Measurements from ENCODE around the gene DRD2.
"Not testable (repeated sequence)": the region's sequence is repeated elsewhere in the genome, so short reads cannot be mapped to it uniquely, and the experiment has no call there.

Gene DRD2

GRCh38 chr11:113475160-113475761 lies at the start of gene DRD2:
DRD2 (minus strand) TSS chr11:113475398; CDS start chr11:113424651, 50,747 bp downstream.
- no peak for DNase-seq (ENCODE audit: low read depth, low spot score)

DNA sequence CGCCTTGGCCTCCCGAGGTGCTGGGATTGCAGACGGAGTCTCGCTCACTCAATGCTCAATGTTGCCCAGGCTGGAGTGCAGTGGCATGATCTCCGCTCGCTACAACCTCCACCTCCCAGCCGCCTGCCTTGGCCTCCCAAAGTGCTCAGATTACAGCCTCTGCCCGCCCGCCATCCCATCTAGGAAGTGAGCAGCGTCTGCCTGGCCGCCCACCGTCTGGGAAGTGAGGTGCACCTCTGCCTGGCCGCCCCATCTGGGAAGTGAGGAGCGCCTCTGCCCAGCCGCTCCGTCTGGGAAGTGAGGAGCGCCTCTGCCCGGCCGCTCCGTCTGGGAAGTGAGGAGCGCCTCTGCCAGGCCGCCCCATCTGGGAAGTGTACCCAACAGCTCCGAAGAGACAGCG lies 48.7 kb upstream of the DRD2 start:
- H3K27ac ChIP-seq; DNase-seq (ENCODE audit: low read depth, low spot score): not testable (repeated sequence)

More at GRCh38 chr11:113475160-113475761, at the start of gene DRD2:
- H3K27ac ChIP-seq: no peak within 1 kb of the TSS

DNA sequence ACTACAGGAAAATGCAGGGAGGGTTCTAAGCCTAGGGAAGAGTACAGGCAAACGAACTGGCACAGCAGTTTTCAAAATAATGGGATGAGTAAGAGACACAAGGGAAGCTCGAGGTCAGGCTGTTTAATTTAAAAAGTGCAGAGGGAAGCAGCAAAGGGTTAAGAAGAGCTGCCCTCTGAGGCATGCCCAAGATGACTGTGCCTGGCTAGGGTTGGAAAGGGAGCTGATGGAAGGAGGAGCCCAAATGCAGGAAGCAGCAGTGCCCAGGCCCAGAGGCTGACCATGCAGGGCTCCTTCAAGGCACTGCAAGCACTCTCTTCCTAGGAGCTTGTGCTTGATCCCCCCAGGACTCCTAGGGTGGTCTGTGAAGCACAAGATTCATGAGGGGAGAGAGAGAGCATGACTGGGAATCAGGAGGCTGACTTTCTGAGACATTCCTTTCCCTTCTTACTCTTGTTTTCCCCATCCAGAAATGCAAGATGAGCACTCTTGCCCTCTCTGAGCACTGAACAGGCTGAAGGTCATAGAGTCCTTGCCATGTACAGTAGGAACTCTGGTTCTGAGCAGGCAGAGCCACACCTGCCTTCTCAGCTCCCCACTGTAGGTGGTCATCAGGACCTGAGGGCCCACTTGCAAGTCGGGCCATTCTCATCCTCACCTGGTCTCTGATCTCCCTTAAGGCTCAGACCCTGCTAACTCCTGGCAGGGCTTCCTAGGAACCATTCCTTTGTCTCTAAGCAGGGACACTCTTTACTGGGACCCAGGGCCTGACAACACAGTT lies 46.7 kb upstream of the DRD2 start:
- H3K27ac ChIP-seq: no peak overlapping the region
- no peak for DNase-seq (ENCODE audit: low read depth, low spot score)

DNA sequence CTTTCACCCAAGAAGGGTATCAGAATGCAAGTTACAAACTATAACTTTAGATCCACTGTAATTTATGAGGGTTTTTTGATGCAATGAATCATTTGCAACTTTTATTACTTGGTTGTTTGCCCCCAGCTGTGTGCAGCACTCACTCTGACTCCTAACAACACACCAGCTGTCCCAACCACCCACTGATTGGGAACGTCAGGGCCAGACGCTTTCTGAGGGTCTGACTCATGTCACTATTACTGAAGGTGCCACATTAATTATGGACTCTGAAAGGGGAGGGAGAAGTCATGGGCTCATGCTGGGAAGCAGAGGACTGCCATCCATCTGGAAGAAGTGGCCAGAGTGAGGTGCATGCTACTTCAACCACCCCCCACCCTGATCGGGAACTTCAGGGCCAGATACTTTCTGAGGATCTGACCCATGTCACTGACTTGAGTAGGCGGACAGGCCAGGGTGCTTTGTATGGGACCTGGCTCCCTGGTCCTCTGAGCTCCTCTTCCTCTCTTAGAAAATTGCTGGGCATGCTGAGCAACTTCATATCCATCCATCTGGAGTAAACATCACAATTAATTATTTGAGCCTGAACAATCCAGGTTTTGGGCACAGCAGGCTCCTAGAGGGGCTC lies 44.9 kb upstream of the DRD2 start:
- DNase-seq (ENCODE audit: low read depth, low spot score): no peak
- no peak overlapping the region for H3K27ac ChIP-seq

GRCh38 chr11:113518716-113519495 lies 43.7 kb upstream of the DRD2 start:
- H3K27ac ChIP-seq: no peak overlapping the region
- DNase-seq (ENCODE audit: low read depth, low spot score): no peak

DNA sequence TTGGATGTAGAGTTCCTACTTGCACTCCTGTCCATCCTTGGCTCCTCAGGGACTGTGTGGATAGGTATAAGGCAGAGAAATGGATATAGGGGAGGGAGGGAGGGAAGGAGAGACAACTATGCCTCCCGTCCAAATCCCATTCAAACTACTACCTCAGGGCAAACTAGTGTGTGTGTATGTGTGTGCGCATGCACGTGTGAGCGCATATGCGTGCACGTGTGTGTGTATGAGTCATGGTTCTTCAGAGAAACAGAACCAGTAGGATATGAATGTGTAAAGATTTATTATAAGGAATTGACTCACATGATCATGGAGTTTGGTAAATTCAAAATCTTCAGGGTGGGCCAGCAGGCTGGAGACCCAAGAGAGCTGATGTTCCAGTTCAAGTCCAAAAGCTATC lies 42.2 kb upstream of the DRD2 start:
- no peak overlapping the region for H3K27ac ChIP-seq
- DNase-seq (ENCODE audit: low read depth, low spot score): no peak

GRCh38 chr11:113514856-113515255 lies 39.7 kb upstream of the DRD2 start:
- no peak for DNase-seq (ENCODE audit: low read depth, low spot score)
- no peak overlapping the region for H3K27ac ChIP-seq

GRCh38 chr11:113507341-113507740 lies 32.1 kb upstream of the DRD2 start:
- no peak for DNase-seq (ENCODE audit: low read depth, low spot score)
- H3K27ac ChIP-seq: no peak overlapping the region

DNA sequence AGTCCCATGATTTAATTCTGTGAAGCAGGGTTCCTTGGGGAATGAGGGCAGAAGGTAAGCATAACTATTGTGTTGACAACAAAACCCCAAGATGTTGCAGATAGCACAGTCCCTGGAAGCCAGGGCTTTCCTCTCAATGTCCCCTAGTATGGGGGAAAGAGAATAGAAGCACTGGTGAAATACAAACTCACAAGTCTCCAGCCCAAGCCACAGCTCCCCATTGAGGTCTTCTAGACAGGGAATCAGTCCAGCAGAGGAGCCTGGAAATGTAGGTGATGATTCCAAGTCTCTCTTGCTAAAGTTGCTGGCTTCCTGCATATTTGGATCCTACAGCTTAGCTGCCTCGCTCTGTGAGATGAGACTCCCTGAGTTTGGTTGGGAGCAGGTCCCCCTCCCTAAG lies 31.7 kb upstream of the DRD2 start:
- H3K27ac ChIP-seq: peak overlapping the region; percentile 69
- DNase-seq (ENCODE audit: low read depth, low spot score): no peak

DNA sequence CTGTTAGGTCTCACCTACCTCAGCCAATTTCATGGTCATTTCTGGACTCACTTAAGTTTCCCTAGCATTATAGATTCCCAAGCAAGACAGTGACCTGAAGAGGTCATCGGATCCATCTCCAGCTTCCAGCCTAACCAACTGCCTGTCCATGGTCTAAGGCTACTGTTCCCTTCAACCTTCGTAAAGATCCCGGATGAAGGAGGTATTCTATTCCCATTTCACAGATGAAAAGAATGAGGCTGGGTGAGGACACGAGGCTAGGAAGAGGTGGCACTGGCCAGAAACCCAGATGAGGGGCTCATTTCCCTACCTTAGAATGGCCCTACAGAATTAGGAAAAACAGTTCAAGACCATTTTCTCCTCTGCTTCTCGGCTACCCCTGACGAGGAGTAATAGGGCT lies 31.3 kb upstream of the DRD2 start:
- DNase-seq (ENCODE audit: low read depth, low spot score): no peak
- peak overlapping the region; percentile 69 for H3K27ac ChIP-seq

GRCh38 chr11:113505541-113506375 lies 30.6 kb upstream of the DRD2 start:
- H3K27ac ChIP-seq: peak overlapping the region; percentile 69
- DNase-seq (ENCODE audit: low read depth, low spot score): peak; percentile 93

GRCh38 chr11:113505046-113505445 lies 29.8 kb upstream of the DRD2 start:
- no peak for DNase-seq (ENCODE audit: low read depth, low spot score)
- H3K27ac ChIP-seq: peak overlapping the region; percentile 69

GRCh38 chr11:113504586-113504985 lies 29.4 kb upstream of the DRD2 start:
- DNase-seq (ENCODE audit: low read depth, low spot score): no peak
- no peak overlapping the region for H3K27ac ChIP-seq

DNA sequence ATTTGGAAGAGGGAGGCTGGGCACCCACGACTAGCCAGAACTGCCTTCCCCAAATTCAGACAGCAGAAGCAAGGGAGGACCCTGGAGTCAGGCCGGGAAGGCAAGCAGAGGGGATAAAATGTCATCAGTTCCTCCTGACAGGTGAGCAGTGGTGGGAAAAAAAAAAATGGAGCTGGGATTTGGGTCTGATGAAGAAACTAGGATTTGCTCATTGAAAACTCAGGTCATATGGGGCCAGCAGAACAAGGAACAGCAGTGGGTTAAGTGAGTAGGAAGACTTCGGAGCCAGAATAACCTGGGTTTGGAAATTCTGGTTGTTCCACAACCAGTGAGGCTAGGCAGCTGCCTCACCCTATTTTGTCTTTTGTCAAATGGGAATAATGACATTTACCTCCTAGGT lies 28.9 kb upstream of the DRD2 start:
- no peak overlapping the region for H3K27ac ChIP-seq
- no peak for DNase-seq (ENCODE audit: low read depth, low spot score)

DNA sequence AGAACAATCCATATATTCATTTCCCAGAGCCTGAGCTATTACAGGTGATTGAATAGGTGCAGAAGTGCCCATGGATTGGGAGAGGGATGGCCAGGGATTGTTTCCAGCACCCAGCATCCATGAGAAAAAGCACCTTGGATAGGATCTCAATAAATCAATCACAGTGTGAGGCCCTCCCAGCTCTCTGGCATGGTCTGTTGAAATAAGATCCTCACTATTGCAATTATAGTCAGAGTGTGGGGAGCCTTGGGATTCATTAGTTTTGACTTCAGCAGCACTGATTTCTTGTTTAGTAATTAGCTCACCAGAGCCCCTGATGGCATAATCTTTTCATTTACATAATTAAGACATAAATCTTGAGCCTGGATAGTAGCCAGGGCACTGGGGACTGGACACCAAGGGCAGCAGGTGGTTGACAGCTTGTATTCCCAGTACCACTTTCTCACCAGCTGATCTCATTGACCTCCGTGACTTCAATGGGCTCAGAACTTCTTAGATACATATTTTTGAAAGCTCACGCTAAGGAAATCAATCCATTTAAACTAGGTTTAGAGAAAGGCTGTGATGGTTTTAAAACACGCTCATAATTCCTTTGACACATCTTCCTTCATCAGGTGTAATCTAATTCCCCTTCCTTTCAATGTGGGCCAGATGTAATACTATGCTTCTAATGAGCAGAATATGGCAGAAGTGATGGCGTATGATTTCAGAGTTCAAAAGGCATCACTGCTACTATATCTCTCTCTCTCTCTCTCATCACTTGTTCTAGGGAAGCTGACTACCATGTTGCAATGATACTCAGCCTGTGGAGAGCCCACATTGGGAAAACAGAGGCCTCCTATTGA lies 22.1 kb upstream of the DRD2 start:
- H3K27ac ChIP-seq: no peak overlapping the region
- DNase-seq (ENCODE audit: low read depth, low spot score): no peak

GRCh38 chr11:113496026-113496651 lies 20.9 kb upstream of the DRD2 start:
- no peak for DNase-seq (ENCODE audit: low read depth, low spot score)
- no peak overlapping the region for H3K27ac ChIP-seq

DNA sequence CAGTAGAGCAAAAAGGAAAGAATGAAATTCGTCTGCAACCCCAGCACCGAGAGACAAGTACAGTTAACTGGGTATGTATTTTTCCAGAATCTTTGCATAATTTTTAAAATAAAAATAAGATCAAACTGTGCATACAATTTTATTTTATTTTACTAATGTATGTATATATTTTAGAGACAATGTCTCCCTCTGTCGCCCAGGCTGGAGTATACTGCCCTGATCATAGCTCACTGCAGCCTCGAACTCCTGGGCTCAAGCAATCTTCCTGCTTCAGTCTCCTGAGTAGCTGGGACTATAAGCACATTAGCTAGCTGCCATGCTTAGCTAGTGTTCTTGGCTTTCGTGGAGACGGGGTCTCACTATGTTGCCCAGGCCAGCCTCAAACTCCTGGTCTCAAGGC lies 18.8 kb upstream of the DRD2 start:
- H3K27ac ChIP-seq: no peak overlapping the region

GRCh38 chr11:113493206-113493605 lies 18.0 kb upstream of the DRD2 start:
- H3K27ac ChIP-seq: no peak overlapping the region
- DNase-seq (ENCODE audit: low read depth, low spot score): no peak

More for the DNA sequence above, 18.8 kb upstream of the DRD2 start:
- no peak for DNase-seq (ENCODE audit: low read depth, low spot score)

Data from epithelial cell of prostate (primary cell).